HG02610 (cell line): Measurements from ENCODE around the gene TNXB.

ENCODE experiments used
- ATAC-seq: cut with Tn5 transposase; IDR thresholded peaks from one replicate; pipeline ENCODE4 v1.9.1; 2021; ENCODE audit warnings: mild to moderate bottlenecking, moderate library complexity; ENCODE audit not compliant: unreplicated experiment

TNXB gene

DNA sequence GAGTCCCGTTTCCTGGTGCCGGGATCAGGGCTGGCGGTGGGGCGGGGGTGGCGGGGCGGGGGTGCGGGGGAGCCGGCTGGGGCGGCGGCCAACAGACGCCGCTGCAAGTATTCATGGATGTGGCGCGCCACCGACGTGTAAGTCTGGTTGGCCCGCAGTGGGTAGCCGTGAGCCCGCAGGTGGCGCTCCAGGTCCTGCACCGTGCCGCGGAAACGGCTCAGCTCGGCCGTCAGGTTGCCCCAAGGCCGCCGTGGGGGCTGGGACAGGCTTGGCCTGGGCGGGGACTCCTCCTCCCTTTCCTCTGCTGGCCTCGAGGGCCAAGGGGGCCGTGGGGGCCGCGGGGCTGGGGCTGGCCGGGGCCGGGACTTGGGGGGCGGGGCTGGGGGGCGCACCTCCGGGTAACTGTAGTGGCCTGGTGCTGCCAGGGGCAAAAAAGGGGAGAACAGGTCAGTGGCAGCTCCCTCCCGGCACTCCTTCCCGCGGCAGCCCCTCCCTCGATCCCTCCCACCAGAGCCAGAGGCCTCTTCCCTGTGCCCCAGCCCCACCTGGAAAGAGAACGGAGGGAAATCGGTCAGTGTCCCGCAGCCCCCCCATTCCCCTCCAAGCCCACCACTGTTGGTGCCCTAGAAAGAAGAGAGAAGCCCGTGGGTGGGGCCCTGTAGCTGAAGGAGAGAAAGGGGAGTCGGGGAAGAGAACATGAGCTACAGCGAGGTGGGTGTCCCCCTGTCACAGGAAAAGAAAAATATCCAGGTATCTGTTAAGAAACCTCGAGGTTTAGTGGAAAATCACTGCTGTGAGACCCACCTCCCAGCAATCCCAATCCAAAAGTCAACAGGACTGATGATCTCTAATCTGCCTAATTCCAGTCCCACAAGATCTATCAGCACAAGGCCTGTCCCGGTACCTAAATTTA lies 21.3 kb downstream of the TNXB start:
- no peak for ATAC-seq

DNA sequence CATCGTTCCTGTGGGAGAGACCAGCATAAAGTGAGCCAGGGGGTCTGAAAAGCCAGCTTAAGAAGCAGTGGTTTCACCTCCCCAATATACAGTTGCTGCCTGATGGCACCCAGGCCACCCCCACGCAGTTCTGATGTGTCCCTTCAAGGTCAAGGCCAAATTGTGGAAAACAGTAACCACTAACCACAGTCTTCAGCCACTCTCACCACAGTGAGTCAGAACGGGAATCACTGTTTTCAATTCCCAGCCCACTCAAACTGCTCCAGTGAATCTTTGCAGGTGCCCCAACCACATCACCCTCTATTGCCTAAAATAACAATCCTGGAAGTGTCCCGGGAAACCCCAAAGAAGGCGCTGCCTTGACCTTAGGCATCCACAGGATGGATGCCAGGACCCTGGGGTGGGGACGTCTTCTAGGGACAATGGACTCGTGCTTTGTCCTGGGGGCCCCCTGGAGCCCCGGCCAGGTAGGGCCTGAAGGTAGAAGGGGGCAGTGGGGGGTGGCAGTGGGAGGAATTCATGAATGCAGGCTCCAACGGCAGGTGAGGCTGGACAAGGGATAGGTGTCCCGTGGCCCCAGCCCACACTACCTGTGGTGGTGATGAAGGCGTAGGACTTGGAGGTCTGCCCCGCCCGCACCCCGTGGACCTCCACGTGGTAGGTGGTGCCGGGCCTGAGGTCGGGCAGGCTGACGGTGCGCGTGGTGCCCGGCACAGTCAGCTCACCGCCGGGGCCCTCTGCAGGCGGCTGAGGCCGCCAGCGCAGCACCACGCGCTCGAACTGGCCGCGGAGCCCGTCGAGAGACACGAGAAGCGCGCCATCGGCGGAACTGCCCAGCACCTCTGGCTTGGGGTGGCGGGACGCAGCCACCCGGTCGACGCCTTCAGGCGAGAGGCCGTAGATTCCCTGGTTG lies 22.2 kb downstream of the TNXB start:
- ATAC-seq = peak; percentile 55

DNA sequence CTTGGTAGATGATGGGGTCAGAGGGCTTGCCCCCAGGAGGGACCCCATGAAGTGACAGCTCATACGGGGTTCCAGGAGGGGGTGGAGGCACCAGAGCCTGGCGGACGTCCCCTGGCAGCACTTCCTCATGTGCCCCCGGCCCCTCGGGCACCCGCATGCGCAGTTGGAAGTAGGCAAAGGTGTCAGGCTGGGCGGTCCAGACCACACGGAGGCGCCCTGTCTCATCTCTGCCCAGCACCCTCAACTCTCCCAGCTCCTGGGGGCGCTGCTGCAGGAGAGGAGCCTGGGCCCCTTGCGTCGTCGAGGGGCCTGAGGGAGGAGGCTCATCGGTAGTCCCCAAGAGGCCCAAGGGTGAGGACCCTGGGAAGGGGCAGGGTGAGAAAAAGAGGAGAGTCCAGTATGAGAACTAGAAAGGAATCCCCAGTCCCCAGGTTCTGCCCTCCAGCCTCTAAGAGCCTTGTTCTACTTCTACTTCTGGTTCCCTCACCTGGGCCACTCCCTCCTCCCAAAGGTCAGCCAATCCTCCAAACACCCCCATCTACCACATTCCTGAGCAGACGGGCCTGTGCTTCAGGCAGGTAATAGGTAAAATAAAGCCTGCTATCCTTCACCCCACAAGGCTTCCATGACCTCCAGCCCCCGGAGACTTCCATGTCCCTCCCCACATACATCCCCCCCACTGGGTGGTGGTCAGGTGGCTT lies 23.2 kb downstream of the TNXB start:
- no peak for ATAC-seq

DNA sequence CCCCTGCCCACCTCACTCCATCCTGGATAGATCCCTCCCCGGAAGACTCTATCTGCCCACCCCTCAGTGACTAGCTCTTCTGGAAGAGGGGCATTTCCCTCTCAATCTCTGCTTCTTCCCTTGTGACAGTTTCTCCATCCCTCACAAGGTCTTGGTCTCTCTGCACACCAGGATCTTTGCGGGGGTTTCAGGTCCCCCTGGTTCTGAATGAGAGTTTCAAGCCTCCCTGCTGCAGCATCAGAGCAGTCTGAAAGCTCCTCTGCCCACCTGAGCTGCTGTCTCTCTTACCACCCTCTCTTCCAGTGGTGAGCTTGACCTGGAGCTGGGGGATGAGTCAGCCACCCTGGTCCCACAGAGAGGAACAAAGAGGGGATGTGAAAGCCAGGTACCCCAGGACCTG lies 24.4 kb downstream of the TNXB start:
- ATAC-seq = no peak

DNA sequence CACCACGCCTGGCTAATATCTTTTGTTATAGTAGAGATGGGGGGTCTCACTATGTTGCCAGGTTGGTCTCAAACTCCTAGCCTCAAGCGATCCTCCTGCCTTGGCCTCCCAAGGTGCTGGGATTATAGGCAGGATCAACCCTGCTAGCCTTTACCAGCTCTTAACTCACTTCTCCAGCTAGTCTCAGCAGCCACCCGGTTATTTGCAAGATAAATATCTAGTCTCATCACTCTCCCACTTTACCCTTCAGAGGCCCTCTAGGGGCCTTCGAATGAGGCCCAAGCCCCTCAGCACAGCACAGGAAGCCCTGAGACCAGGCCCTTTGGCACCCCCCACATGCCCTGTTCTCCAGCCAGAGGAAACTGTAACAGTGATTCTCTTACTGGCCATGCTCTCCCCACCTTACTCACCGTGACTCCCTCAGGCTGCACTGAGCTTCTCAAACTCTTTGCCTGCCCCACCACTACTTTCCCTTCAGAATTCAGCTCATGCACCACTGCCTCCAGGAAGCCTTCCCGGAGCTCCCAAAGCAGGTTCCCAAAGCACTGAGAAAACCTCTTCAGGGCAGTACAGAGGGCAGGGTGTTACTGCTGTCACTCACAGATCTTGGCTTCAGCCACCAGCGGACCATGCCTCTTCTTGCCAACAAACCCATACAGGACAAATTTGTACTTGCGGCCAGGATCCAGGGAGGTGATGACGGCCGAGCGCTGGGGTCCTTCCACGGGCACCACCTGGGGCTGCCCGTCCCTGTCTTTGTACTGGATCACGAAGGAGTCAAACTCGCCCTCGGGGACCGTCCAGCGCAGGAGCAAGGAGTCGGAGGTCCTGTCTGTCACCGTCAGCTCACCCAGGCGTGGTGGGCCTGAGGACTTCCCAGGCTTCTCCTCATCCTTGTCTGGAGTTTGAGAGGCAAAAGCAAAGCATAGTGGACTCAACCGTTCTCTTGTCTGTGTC lies 25.0 kb downstream of the TNXB start:
- no peak for ATAC-seq

DNA sequence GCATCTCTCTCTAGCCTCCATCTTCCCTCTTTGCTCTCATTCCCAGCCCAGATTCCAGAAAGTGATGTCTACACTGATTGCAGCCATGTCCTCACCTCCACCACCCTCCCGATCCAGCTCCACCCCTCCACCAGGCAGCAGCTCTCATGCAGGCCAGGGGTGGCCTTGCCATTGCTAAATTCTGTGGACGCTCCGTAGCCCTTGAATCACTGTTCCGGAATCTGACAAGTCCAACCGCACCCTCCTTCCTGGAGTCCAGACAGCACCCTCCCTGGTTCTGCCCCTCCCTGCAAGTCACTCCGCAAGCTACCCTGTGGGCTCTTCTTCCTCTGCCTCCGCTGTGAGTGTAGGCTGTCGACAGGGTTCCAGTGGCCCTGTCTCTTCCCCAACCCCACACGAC lies 26.2 kb downstream of the TNXB start:
- no peak for ATAC-seq

DNA sequence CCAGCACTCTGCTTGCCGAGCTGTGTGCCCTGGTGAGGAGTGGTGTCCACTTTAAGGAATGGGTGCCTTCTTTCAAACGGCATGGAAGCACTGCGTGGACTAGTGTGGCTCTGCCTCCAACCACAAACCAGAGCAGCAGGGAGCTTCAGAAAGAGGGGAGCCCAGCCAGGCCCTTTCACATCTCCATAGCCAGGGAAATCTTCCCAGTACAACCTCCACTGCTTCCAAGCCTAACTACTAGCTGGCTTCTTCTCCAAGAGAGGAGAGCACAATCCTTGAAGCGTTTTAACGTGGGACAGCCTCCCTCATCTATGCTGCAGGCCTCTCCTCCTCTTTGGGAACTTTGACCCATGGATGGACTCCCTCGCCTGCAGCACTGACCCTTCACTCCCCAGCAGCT lies 26.7 kb downstream of the TNXB start:
- ATAC-seq = no peak

DNA sequence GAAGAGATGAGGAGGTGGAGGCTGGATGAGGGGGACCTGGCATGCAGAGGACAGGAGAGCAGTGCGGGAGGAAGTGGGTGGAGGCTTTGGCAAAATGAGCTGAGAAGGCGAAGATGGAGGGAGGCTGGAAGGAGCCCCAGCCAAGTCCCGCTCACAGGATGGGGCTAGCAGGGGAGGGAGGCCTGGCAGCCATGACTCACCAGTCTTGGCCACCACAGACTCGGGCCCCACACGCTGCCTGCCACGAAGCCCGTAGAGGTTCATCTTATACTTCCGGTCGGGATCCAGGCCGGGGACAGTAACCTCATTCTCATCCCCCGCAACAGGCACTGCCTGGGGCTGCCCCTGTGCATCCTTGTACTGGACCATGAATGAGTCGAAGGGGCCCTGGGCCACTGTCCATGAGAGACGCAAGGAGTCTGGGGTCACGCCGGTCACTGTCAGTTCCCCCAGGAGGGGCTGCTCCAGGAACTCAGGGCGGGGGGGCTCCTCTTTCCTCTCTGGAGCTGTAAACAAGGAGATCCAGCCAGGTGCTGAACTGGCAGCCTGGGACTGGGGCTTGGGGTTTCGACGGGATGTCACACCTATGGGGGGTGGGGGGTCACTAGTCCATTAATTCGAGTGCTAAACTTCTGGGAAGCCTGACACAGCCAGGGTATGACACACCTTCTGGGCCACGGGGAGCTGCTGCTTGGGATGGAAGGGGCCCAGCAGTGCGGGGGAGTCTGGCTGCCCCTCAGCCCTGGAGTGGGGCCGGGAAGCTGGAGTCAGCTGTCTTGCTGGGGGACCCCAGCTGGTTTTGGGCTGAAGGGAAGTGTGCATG lies 27.8 kb downstream of the TNXB start:
- no peak for ATAC-seq

DNA sequence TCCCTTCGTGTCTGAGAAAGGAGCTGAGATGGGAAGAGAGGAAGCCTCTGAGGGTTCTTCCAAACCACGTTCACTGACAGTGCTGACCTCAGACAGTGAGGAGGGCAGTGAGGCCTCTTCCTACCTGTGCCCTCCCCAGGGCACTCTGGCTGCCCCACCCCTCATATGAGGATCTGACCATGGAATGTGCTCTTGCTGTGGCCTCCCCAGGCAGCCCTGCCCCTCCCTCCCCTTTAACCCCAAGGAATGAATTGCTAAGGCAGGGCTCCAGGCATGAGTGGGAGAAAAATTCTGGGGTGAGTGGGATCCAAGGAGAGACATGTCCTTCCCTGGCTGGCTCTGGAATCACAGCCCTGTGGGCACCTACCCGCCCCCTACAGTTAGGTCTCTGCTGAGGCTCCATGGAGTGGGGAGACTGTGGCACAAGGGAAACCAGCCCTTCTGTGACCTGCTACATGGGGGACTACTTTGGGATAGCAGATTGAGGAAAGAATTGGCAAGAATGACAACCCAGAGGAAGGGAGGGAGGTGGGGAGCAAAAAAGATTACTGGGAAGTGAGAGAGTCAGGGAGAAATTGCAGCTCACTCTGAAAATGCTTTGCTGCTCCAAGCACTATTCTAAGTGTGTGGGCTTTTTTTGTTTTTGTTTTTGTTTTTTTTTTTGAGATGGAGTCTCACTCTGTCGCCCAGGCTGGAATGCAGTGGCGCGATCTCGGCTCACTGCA lies 29.4 kb downstream of the TNXB start:
- no peak for ATAC-seq

DNA sequence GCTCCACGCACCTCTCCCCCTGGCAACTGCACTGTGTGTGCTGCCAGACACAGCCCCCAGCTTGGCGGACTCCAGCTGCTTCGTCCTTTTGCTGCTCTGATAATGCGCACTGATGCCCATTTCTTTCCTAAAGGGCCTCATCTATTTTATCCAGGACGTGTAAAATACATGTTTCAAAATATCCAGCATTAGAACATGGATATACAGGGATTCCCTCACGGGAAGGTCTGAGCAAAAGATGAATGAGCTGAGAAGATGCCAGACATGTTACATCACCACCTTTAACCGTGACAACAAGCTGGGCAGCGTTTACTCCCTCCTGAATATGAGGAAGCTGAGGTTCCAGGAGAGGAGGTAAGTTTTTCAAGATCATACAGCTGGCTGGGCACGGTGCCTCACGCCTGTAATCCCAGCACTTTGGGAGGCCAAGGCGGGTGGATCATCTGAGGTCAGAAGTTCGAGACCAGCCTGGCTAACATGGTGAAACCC lies 32.8 kb downstream of the TNXB start:
- no peak for ATAC-seq

DNA sequence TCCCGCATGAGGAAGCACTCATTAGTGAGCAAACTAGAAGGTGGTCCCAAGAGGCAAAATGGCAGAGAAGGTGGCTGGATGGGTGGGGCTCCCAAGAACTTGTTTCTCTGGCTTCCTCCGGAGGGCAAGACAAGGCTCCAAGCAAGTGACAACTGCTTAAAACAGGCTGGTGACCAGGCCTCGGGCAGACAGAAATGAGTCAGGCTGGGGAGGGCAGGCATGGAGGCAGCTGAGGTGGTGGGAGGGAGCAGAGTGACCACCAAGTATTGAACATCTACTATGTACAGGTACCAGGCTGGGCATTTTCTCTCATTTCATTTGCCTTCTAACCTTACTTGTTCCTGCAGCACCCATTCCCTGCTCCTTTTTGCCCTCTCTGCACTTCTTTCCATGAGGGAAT lies 33.4 kb downstream of the TNXB start:
- no peak for ATAC-seq

DNA sequence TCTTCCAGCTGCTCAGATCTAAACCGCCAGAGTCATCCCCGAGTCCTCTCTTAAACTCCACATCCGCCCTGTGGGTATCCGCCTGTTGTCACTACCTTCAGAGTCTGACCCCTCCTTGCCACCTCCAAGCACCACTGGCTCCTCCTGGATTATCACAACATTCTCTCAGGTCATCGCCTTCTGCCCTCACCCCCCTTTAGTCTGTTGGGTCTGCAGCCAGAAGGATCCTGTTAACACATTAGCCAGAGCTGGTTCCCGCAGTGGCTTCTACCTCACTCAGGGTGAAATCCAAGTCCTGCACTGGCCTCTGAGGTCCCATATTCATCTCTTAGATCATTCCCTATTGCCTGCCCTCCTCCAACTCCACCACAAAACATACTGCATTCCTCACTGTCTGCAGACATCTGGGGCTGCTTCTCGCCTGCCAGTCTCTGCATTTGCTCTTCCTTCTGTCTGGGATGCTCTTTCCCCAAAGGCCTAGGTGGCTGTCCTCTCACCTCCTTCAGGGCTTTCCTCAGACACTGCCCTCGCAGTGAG lies 34.1 kb downstream of the TNXB start:
- no peak for ATAC-seq

DNA sequence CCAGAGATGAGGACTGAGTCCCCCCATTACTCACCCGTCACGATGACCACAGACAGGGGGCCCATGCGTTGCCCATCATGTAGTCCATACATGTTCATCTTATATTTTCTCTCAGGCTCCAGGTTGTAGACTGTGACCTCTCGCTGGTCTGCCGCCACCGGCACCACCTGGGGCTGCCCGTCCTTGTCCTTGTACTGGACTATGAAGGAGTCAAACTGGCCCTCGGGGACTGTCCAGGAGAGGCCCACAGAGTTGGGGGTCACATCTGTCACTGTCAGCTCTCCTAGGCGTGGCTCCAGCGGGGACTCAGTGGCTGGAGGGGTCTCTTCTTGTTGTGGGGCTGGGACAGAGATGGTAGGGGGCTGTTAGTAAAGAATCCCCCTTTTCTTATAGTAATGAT lies 35.5 kb downstream of the TNXB start:
- ATAC-seq = no peak

DNA sequence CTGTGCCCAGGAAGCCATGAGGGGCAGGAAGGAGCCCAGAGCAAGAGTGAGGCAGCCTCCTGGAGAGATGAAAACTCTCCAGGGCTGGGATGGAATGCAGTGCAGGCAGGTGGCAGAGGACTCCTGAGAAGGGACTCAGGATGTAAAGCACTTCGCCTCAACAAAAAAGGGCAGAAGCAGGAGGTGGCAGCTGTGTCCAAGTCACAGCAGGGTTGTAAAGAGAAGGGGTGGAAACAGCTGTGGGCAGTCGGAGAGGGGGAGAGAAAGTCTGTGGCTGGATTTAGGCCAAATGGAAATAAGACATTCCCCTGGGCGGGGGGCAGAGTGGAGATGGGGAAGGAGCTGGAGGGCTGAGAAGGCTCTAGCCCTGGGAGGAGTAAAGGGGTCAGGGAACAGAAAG lies 36.0 kb downstream of the TNXB start:
- no peak for ATAC-seq

DNA sequence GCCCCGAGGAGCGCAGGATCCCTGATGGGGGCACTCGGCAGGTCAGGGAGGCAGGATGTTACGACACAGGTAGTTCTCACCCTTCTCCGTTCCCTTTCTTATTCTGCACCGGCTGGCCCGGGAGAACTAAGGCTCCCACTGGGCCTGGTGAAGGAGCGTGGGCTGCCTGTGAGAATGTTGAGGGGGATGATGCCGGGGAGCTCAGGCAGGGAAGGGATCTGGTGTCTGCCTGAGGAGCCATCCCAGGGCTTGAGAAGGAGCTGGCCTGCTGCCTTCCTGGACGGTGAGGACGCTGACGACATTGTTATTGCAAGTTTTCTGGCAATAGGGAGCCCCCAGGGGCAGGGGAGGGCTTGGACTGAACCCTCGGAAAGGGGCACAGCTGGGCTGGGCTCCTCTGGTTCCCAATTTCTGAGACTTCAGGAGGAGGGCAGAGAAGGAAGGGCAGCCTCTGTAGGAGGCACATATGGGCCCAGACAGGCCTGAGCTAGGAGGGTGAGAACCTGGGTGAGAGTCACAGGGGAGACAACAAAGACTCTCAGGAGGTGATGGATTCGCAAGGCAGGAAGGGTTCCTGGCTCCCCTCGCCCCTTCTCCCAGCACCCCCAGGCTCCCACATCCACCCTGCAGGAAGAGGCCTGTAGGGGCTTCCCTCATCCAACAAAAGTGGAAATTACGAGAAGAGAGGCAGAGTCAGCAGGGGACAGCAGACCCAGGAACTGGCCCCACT lies 38.2 kb downstream of the TNXB start:
- no peak for ATAC-seq

DNA sequence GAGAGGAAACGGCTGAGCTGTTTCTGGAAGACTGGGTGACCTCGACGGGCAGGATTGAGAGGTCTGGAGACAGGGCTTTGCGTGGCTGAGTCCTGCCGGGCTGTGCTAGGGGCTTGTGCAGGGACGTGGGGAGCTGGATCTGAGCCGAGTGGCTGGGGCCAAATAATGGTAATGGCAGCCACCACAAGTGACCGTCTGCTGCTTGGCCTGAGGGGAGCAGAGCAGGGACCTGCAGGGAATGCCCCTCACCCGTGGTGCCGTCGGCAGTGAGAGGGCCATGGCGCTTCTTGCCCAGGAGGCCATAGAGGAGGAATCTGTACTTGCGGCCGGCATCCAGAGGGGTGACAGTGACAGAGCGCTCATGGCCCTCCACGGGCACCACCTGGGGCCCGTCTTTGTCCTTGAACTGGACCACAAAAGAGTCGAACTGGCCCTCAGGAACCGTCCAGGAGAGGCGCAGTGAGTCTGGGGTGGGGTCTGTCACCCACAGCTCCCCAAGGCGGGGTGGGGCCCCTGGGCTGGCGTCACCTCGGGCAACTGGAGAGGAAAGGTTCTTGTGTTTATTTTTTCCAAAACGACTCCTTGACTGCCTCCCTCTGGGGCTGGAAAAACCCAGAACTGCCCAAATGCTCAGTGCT lies 39.1 kb downstream of the TNXB start:
- ATAC-seq = no peak

DNA sequence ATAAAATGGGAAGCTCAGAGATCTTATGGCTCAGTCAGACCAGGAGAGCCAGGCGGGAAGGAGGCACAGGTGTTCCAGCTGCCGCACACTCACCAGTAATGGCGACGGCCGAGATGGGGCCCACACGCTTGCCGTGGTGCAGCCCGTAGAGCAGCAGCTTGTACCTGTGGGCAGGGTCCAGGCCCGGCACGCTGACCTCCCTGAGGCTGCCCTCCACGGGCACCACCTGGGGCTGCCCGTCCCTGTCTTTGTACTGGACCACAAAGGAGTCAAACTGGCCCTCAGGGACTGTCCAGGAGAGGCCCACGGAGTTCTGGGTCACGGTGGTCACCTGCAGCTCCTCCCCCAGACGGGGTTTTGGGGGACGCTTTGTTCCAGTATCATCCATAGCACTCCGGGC lies 39.7 kb downstream of the TNXB start:
- no peak for ATAC-seq
